SK-N-SH (cell line): Measurements from ENCODE around the gene ALPK3. TPM values are rescaled to one million over a fixed set of nuclear protein-coding genes. Genes with fewer than 3 reads are reported as not detected.

ENCODE experiments used
- CTCF ChIA-PET: fragments of 300-600, 350-600 bp; formaldehyde crosslinking; extraction: SDS; loops from one replicate; lab custom pipeline; 2021; lab: Yijun Ruan, JAX
- POLR2A ChIA-PET: fragments of 350-600 bp; sonication (Branson Sonifier 250); formaldehyde crosslinking; extraction: SDS; loops from one replicate; lab custom pipeline; 2020; ENCODE audit warnings: antibody characterized with exemption, inconsistent platforms; lab: Yijun Ruan, JAX
- DNase-seq: peaks from one replicate; pipeline ENCODE4 v3.0.0; 2012
- H2AFZ ChIP-seq: fragments of 200-600 bp; sonication (generic); 2 replicates; pipeline ENCODE4 v1.8.1; 2016; ENCODE audit warnings: antibody characterized with exemption, mild to moderate bottlenecking, low read depth
- H3F3A ChIP-seq: fragments of 200-600 bp; sonication (generic); replicated peaks from 2 replicates; pipeline ENCODE3; 2016; ENCODE audit warnings: antibody characterized with exemption, mild to moderate bottlenecking; ENCODE audit not compliant: insufficient read depth
- H3K27ac ChIP-seq, 2 experiments: fragments of 200-500 bp in 1 of 2; fragments of 200-600 bp in 1 of 2; sonication (Bioruptor generic) in 1 of 2; sonication (generic), shearing (Covaris generic) in 1 of 2; 2 replicates each; pipeline versions ENCODE4 v1.5.1 to v1.6.1; 2014 to 2016; ENCODE audit warnings: low read depth in 2 of 2, inconsistent platforms in 1 of 2, low read length in 1 of 2, mild to moderate bottlenecking in 1 of 2, mixed read lengths in 1 of 2
- H3K27me3 ChIP-seq: fragments of 200-600 bp; sonication (generic), shearing (Covaris generic); 2 replicates; pipeline ENCODE4 v1.6.1; 2016; ENCODE audit warnings: mixed run types; ENCODE audit not compliant: insufficient read depth
- H3K36me3 ChIP-seq, 2 experiments: fragments of 200-500 bp in 1 of 2; fragments of 200-600 bp in 1 of 2; sonication (Bioruptor generic) in 1 of 2; sonication (generic) in 1 of 2; replicated peaks in 1 of 2; 2 replicates each; pipeline versions ENCODE3 to v1.5.1; 2014 to 2016; ENCODE audit warnings: low read length in 1 of 2, mild to moderate bottlenecking in 1 of 2; ENCODE audit not compliant: insufficient read depth in 2 of 2, control insufficient read depth in 1 of 2
- H3K4me1 ChIP-seq, 2 experiments: fragments of 200-500 bp in 1 of 2; fragments of 200-600 bp in 1 of 2; sonication (Bioruptor generic) in 1 of 2; sonication (generic), shearing (Covaris generic) in 1 of 2; 2 replicates each; pipeline versions ENCODE4 v1.5.1 to v1.6.1; 2014 to 2016; ENCODE audit warnings: low read depth in 1 of 2, low read length in 1 of 2, mixed run types in 1 of 2; ENCODE audit not compliant: insufficient read depth in 2 of 2, control insufficient read depth in 1 of 2
- H3K4me2 ChIP-seq: fragments of 200-600 bp; sonication (generic), shearing (Covaris generic); 2 replicates; pipeline ENCODE4 v1.6.1; 2017; ENCODE audit warnings: mixed run types
- H3K4me3 ChIP-seq, 2 experiments: fragments of 200-500 bp in 1 of 2; fragments of 200-600 bp in 1 of 2; sonication (Bioruptor generic) in 1 of 2; sonication (generic), shearing (Covaris generic) in 1 of 2; 2 replicates each; pipeline versions ENCODE4 v1.5.1 to v1.8.1; 2014 to 2016; ENCODE audit warnings: low read depth in 2 of 2, inconsistent platforms in 1 of 2, low read length in 1 of 2, mild to moderate bottlenecking in 1 of 2, mixed read lengths in 1 of 2, moderate library complexity in 1 of 2
- H3K79me2 ChIP-seq: fragments of 200-600 bp; sonication (generic); 2 replicates; pipeline ENCODE4 v1.8.1; 2017; ENCODE audit warnings: mild to moderate bottlenecking; ENCODE audit not compliant: insufficient read depth
- H3K9ac ChIP-seq: fragments of 200-600 bp; sonication (generic); 2 replicates; pipeline ENCODE4 v1.6.1; 2017; ENCODE audit warnings: mixed run types
- H3K9me2 ChIP-seq: fragments of 200-600 bp; sonication (generic); 2 replicates; pipeline ENCODE4 v1.6.1; 2017; ENCODE audit warnings: mixed run types
- H3K9me3 ChIP-seq: fragments of 200-600 bp; sonication (generic); 2 replicates; pipeline ENCODE4 v1.6.1; 2017; ENCODE audit warnings: mixed run types, mild to moderate bottlenecking, moderate library complexity
- H4K20me1 ChIP-seq: fragments of 200-600 bp; sonication (generic); 2 replicates; pipeline ENCODE4 v1.6.1; 2017; ENCODE audit warnings: mild to moderate bottlenecking, mixed run types; ENCODE audit not compliant: insufficient read depth
- FOSL2 ChIP-seq: IDR thresholded peaks from 2 replicates; pipeline ENCODE4 v1.4.0; 2012; ENCODE audit warnings: low read depth, mild to moderate bottlenecking, moderate library complexity, borderline replicate concordance
- JUND ChIP-seq: IDR thresholded peaks from 2 replicates; pipeline ENCODE4 v1.4.0; 2012
- MXI1 ChIP-seq: IDR thresholded peaks from 2 replicates; pipeline ENCODE4 v1.6.1; 2012; ENCODE audit warnings: mild to moderate bottlenecking, low read depth, low read length, improper control_type of control experiment
- NFIC ChIP-seq: IDR thresholded peaks from 2 replicates; pipeline ENCODE4 v1.4.0; 2012; ENCODE audit warnings: borderline replicate concordance
- RAD21 ChIP-seq: IDR thresholded peaks from 2 replicates; pipeline ENCODE4 v1.6.1; 2012; ENCODE audit warnings: mild to moderate bottlenecking, low read length
- REST ChIP-seq: IDR thresholded peaks from 2 replicates; pipeline ENCODE4 v1.6.1; 2012; ENCODE audit warnings: mild to moderate bottlenecking, low read depth, low read length, moderate library complexity
- RFX5 ChIP-seq: IDR thresholded peaks from 2 replicates; pipeline ENCODE4 v1.6.1; 2012; ENCODE audit warnings: mild to moderate bottlenecking, improper control_type of control experiment, low read length
- WGBS: methylation state at CpG from one replicate; pipeline ENCODE4 v1.1.6; 2017; ENCODE audit warnings: low lambda C conversion rate; 5-methylcytosine and 5-hydroxymethylcytosine counted together
- polyA plus RNA-seq, 3 experiments: library from polyadenylated mRNA; depleted of rRNA; stranded (reverse); fragments of >200 nt; gene quantifications; 2 replicates each; pipeline ENCODE4 v1.2.3, GENCODE V29; 2012
- TF ChIP-seq, protein P1 (sequence below): fragments of 200-600 bp; sonication (generic); IDR thresholded peaks from 2 replicates; pipeline ENCODE4 v1.6.1; 2017; ENCODE audit warnings: antibody characterized with exemption, mild to moderate bottlenecking, moderate library complexity
- TF ChIP-seq, protein P2 (sequence below): IDR thresholded peaks from 2 replicates; pipeline ENCODE4 v1.4.0; 2012; ENCODE audit warnings: low read depth, borderline replicate concordance

Gene ALPK3
- polyA plus RNA-seq, 1 of the 3 experiments (the other 2 are of a cell fraction), result 0.16 TPM

GRCh38 chr15:84799511-84800187 lies 17.5 kb upstream of the ALPK3 start (continued):
- TF ChIP-seq RAD21 (no peak), MXI1 (no peak), JUND (no peak), FOSL2 (no peak)
- TF ChIP-seq, protein P1, sequence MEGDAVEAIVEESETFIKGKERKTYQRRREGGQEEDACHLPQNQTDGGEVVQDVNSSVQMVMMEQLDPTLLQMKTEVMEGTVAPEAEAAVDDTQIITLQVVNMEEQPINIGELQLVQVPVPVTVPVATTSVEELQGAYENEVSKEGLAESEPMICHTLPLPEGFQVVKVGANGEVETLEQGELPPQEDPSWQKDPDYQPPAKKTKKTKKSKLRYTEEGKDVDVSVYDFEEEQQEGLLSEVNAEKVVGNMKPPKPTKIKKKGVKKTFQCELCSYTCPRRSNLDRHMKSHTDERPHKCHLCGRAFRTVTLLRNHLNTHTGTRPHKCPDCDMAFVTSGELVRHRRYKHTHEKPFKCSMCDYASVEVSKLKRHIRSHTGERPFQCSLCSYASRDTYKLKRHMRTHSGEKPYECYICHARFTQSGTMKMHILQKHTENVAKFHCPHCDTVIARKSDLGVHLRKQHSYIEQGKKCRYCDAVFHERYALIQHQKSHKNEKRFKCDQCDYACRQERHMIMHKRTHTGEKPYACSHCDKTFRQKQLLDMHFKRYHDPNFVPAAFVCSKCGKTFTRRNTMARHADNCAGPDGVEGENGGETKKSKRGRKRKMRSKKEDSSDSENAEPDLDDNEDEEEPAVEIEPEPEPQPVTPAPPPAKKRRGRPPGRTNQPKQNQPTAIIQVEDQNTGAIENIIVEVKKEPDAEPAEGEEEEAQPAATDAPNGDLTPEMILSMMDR, result no peak
- TF ChIP-seq, protein P2, sequence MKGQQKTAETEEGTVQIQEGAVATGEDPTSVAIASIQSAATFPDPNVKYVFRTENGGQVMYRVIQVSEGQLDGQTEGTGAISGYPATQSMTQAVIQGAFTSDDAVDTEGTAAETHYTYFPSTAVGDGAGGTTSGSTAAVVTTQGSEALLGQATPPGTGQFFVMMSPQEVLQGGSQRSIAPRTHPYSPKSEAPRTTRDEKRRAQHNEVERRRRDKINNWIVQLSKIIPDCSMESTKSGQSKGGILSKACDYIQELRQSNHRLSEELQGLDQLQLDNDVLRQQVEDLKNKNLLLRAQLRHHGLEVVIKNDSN, result no peak

GRCh38 chr15:84800365-84800806 lies 16.8 kb upstream of the ALPK3 start:
- Histone ChIP-seq H3K36me3 (peaks cover 49 to 73% of the 10 kb centered on the region in 2 experiments), H3K27me3 (no peaks in the 10 kb centered on the region), H3K27ac (no peak overlapping the region), H4K20me1 (no peaks in the 10 kb centered on the region), H2AFZ (no peak overlapping the region), H3F3A (peaks cover 3% of the 10 kb centered on the region), H3K4me1 (peaks cover 0 to 15% of the 10 kb centered on the region in 2 experiments; a peak in 3 of 4 replicates), H3K9me3 (no peaks in the 10 kb centered on the region), H3K9ac (no peak overlapping the region), H3K9me2 (no peaks in the 10 kb centered on the region), H3K4me3 (no peak overlapping the region), H3K79me2 (peaks cover 18% of the 10 kb centered on the region), H3K4me2 (no peak overlapping the region)
- TF ChIP-seq REST (no peak), NFIC (no peak), RFX5 (no peak)
- TF ChIP-seq, protein P2, result no peak
- ChIA-PET CTCF (no interaction called here), POLR2A (no interaction called here)
- DNase-seq, result no peak
- WGBS, result 82% methylated on average over 3 of the region's 3 CpGs
